Suprapubic skin (tissue), 4 donors: ENCODE measurements around the gene EED. TPM values are rescaled to one million over a fixed set of nuclear protein-coding genes. Genes with fewer than 3 reads are reported as not detected.

Experiments used
- DNase-seq, 2 donors: peaks; one replicate each; pipeline ENCODE4 v3.0.0-alpha.2; 2019; ENCODE audit warnings: low spot score in 2 of 2
- H3K27ac ChIP-seq: fragments of 200-600 bp; sonication (generic); one replicate; pipeline ENCODE4 v1.5.1; 2019
- H3K27me3 ChIP-seq: fragments of 200-600 bp; sonication (generic); one replicate; pipeline ENCODE4 v1.5.1; 2019
- H3K36me3 ChIP-seq: fragments of 200-600 bp; sonication (generic); one replicate; pipeline ENCODE4 v1.5.1; 2019
- H3K4me1 ChIP-seq: fragments of 200-600 bp; sonication (generic); one replicate; pipeline ENCODE4 v1.5.1; 2019
- H3K4me3 ChIP-seq: fragments of 200-600 bp; sonication (generic); one replicate; pipeline ENCODE4 v1.5.1; 2019; ENCODE audit warnings: mild to moderate bottlenecking
- H3K9me3 ChIP-seq: fragments of 200-600 bp; sonication (generic); one replicate; pipeline ENCODE4 v1.5.1; 2019
- CTCF ChIP-seq, 2 donors: fragments of 200-600 bp in 1 of 2; fragments of 450-650 bp in 1 of 2; sonication (generic) in 1 of 2; IDR thresholded peaks; one replicate each; pipeline ENCODE4 v1.5.1; 2016 to 2019; ENCODE audit warnings: antibody characterized with exemption in 2 of 2, mild to moderate bottlenecking in 1 of 2, moderate library complexity in 1 of 2
- EP300 ChIP-seq: sonication (generic); formaldehyde crosslinking; IDR thresholded peaks from one replicate; pipeline ENCODE4 v1.6.1; 2017; ENCODE audit warnings: antibody characterized with exemption
- POLR2A ChIP-seq, 2 donors: fragments of 450-650 bp; IDR thresholded peaks; one replicate each; pipeline ENCODE4 v1.6.1; 2017; ENCODE audit warnings: antibody characterized with exemption in 2 of 2, mild to moderate bottlenecking in 2 of 2, moderate library complexity in 2 of 2
- POLR2AphosphoS5 ChIP-seq, 3 donors: sonication (generic); formaldehyde crosslinking; IDR thresholded peaks; one replicate each; pipeline ENCODE4 v1.6.1; 2017; ENCODE audit warnings: antibody characterized with exemption in 3 of 3
- WGBS: methylation state at CpG from one replicate; pipeline ENCODE4 v1.1.5; 2018; 5-methylcytosine and 5-hydroxymethylcytosine counted together
- total RNA-seq, 4 donors: library from RNA; depleted of rRNA; stranded (reverse); fragments of >200 nt; gene quantifications; one replicate each; pipeline ENCODE4 v1.1.0, GENCODE V29; 2016

EED gene
- total RNA-seq, 4 donors from 2014 or later = 11.9 to 39.3 (median 15.1) TPM

GRCh38 chr11:86274503-86274902 lies 29.9 kb downstream of the EED start:
- WGBS = 89% methylated on average over 6 of the region's 6 CpGs
- H3K9me3 ChIP-seq = no peaks in the 10 kb centered on the region
- no peak overlapping the region for H3K27ac ChIP-seq
- H3K4me3 ChIP-seq = no peak overlapping the region
- no peaks in the 10 kb centered on the region for H3K4me1 ChIP-seq
- no peak for TF ChIP-seq EP300
- no peak for TF ChIP-seq POLR2A (IDR thresholded peaks at IDR 0.05)
- no peak for TF ChIP-seq POLR2AphosphoS5 (IDR thresholded peaks at IDR 0.05)
- no peak for TF ChIP-seq CTCF (IDR thresholded peaks at IDR 0.05)
- H3K27me3 ChIP-seq = no peaks in the 10 kb centered on the region
- DNase-seq = no peak
- peaks cover 26% of the 10 kb centered on the region for H3K36me3 ChIP-seq

GRCh38 chr11:86274999-86275398 lies 30.4 kb downstream of the EED start:
- H3K4me3 ChIP-seq = no peak overlapping the region
- WGBS = 87% methylated on average over 4 of the region's 4 CpGs
- no peaks in the 10 kb centered on the region for H3K27me3 ChIP-seq
- no peaks in the 10 kb centered on the region for H3K9me3 ChIP-seq
- no peak overlapping the region for H3K27ac ChIP-seq
- TF ChIP-seq EP300 (no peak), POLR2AphosphoS5 (IDR thresholded peaks at IDR 0.05) (no peak), POLR2A (IDR thresholded peaks at IDR 0.05) (no peak), CTCF (IDR thresholded peaks at IDR 0.05) (no peak)
- DNase-seq = no peak
- H3K4me1 ChIP-seq = no peaks in the 10 kb centered on the region
- H3K36me3 ChIP-seq = peaks cover 29% of the 10 kb centered on the region

GRCh38 chr11:86275493-86276370 lies 31.2 kb downstream of the EED start:
- 96% methylated on average over 2 of the region's 2 CpGs for WGBS
- TF ChIP-seq POLR2AphosphoS5 (IDR thresholded peaks at IDR 0.05) = no peak
- TF ChIP-seq CTCF (IDR thresholded peaks at IDR 0.05) = no peak
- TF ChIP-seq POLR2A (IDR thresholded peaks at IDR 0.05) = no peak
- no peak for TF ChIP-seq EP300
- no peak for DNase-seq
- Histone ChIP-seq H3K4me3 (no peak overlapping the region), H3K36me3 (peaks cover 31% of the 10 kb centered on the region), H3K27me3 (no peaks in the 10 kb centered on the region), H3K9me3 (no peaks in the 10 kb centered on the region), H3K27ac (no peak overlapping the region), H3K4me1 (no peaks in the 10 kb centered on the region)

- Histone ChIP-seq H3K9me3 (no peaks in the 10 kb centered on the region), H3K27ac (no peak overlapping the region), H3K4me3 (no peak overlapping the region), H3K36me3 (peaks cover 26% of the 10 kb centered on the region), H3K4me1 (no peaks in the 10 kb centered on the region), H3K27me3 (no peaks in the 10 kb centered on the region)
- TF ChIP-seq POLR2AphosphoS5 (IDR thresholded peaks at IDR 0.05) (no peak), CTCF (IDR thresholded peaks at IDR 0.05) (no peak), POLR2A (IDR thresholded peaks at IDR 0.05) (no peak), EP300 (no peak)
- DNase-seq = no peak
- 90% methylated on average over 1 of the region's 1 CpG for WGBS
These were observed 33.2 kb downstream of the EED start for GRCh38 chr11:86277741-86278140.

GRCh38 chr11:86278226-86278625 lies 33.7 kb downstream of the EED start:
- Histone ChIP-seq H3K27me3 (no peaks in the 10 kb centered on the region), H3K27ac (no peak overlapping the region), H3K4me1 (no peaks in the 10 kb centered on the region), H3K9me3 (no peaks in the 10 kb centered on the region), H3K36me3 (peaks cover 26% of the 10 kb centered on the region), H3K4me3 (no peak overlapping the region)
- 72% methylated on average over 8 of the region's 8 CpGs for WGBS
- no peak for DNase-seq
- TF ChIP-seq POLR2AphosphoS5 (IDR thresholded peaks at IDR 0.05) = no peak
- no peak for TF ChIP-seq CTCF (IDR thresholded peaks at IDR 0.05)
- TF ChIP-seq POLR2A (IDR thresholded peaks at IDR 0.05) = no peak
- TF ChIP-seq EP300 = no peak
